VCaP (cell line): ENCODE measurements around the gene LRG1.

Source experiments
- H3K27ac ChIP-seq: fragments of 450-650 bp; 2 replicates; pipeline ENCODE4 v1.5.1; 2017
- TF ChIP-seq, protein P1 (sequence below): fragments of 450-650 bp; conservative IDR thresholded peaks from 2 replicates; pipeline ENCODE4 v1.5.1; 2017; ENCODE audit warnings: mild to moderate bottlenecking, moderate library complexity

Gene LRG1

DNA sequence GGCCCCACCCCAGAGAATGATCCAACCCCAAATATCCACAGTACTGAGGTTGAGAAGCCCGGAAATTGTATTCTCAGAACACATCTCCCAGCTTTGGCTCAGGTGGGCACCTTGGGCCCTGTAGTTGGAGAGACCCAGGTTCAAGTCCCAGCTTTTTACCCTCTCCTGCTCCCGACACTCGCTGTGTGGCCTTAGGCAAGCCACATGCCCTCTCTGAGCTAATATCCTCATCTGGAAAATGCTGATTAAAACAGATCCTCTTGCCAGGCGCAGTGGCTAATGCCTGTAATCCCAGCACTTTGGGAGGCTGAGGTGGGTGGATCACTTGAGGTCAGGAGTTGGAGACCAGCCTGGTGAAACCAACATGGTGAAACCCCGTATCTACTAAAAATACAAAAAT, 24.1 kb downstream of the LRG1 start:
- TF ChIP-seq, protein P1, sequence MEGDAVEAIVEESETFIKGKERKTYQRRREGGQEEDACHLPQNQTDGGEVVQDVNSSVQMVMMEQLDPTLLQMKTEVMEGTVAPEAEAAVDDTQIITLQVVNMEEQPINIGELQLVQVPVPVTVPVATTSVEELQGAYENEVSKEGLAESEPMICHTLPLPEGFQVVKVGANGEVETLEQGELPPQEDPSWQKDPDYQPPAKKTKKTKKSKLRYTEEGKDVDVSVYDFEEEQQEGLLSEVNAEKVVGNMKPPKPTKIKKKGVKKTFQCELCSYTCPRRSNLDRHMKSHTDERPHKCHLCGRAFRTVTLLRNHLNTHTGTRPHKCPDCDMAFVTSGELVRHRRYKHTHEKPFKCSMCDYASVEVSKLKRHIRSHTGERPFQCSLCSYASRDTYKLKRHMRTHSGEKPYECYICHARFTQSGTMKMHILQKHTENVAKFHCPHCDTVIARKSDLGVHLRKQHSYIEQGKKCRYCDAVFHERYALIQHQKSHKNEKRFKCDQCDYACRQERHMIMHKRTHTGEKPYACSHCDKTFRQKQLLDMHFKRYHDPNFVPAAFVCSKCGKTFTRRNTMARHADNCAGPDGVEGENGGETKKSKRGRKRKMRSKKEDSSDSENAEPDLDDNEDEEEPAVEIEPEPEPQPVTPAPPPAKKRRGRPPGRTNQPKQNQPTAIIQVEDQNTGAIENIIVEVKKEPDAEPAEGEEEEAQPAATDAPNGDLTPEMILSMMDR, result no peak
- H3K27ac ChIP-seq, result no peak overlapping the region

DNA sequence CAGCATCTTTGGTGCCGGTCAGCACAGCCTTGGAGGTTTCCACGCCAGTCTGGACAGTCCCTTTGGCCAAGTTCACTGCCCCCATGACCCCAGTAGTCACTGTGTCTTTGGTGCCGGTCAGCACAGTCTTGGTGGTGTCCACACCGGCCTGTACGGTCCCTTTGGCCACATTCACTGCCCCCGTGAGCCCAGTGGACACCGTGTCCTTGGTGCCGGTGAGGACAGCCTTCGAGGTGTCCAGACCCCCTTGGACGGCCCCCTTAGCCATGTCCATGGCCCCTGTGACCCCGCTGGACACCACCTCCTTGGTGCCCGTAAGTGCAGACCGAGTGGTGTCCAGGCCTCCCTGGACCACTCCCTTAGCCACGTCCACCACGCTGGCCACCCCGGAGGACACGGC, 26.6 kb downstream of the LRG1 start:
- H3K27ac ChIP-seq, result no peak overlapping the region
- TF ChIP-seq, protein P1, result no peak

DNA sequence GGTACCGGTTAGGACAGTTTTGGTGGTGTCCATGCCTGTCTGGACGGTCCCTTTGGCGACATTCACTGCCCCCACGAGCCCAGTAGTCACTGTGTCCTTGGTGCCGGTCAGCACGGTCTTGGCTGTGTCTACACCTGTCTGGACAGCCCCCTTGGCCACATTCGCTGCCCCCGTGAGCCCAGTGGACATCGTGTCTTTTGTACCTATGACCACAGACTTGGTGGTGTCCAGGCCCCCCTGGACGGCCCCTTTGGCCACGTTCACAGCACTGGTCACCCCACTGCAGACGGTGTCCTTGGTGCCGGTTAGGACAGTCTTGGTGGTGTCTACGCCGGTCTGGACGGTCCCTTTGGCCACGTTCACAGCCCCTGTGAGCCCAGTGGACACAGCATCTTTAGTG, 27.8 kb downstream of the LRG1 start:
- TF ChIP-seq, protein P1, result no peak
- no peak overlapping the region for H3K27ac ChIP-seq

DNA sequence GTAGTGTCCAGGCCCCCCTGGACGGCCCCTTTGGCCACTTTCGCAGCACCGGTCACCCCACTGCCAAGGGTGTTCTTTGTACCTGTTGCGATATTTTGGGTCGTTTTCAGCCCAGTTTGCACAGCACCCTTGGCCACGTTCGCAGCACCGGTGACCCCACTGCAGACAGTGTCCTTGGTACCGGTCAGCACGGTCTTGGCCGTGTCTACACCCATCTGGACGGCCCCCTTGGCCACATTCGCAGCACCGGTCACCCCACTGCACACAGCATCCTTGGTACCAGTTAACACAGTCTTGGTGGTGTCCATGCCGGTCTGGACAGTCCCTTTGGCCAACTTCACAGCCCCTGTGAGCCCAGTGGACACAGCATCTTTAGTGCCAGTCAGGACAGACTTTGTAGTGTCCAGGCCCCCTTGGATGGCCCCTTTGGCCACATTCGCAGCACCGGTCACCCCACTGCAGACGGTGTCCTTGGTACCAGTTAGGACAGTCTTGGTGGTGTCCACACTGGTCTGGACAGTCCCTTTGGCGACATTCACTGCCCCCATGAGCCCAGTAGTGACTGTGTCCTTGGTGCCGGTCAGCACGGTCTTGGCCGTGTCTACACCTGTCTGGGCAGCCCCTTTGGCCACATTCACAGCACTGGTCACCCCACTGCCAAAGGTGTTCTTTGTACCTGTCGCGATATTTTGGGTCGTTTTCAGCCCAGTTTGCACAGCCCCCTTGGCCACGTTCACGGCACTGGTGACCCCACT, 28.4 kb downstream of the LRG1 start:
- TF ChIP-seq, protein P1, result no peak
- no peak overlapping the region for H3K27ac ChIP-seq

DNA sequence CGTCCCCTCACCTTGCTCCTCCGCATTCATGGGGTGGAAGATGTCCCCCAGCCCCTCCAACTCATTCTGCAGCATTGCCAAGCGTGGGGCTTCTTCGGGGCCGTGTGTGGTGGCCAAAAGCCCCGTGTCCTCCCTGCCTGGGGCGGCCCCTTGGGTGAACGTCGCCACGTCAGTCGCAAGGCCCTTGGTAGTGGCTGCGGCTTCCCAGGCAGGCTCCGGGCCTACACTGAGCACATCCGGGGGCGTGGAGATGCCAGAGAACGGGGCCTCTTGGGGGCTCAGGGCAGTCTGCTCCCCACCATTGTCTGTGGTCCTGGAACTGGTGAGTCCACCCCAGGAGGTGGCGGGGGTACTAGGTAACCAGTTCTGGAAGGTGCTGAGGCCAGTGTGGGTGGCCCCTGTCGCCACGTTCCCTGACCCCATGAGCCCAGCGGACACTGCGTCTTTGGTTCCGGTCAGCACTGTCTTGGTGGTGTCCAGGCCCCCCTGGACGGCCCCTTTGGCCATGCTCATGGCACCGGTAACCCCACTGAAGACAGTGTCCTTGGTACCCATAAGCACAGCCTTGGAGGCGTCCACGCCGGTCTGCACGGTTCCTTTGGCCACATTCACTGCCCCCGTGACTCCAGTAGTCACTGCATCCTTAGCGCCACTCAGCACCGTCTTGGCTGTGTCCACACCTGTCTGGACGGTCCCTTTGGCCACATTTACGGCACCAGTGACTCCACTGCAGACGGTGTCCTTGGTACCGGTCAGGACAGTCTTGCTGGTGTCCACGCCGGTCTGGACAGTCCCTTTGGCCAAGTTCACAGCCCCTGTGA, 29.2 kb downstream of the LRG1 start:
- TF ChIP-seq, protein P1, result no peak

DNA sequence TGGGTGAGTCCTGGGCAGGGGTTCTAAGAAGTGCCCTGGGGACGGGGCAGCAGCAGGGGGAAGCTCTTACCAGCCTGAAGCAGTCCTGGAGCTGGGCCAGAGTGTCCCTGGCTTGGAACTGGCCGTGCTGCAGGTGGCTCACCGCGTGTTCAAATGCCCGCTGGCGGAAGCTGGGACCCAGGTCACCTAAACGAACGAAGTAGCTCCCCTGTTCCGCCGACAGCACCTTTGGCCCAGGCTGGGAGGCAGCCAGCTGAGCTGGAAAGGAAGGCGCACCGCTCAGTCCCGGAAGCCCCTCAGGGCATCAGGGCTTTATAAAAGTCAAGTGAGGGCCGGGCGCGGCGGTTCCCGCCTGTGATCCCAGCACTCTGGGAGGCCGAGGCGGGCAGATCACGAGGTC, 31.1 kb downstream of the LRG1 start:
- TF ChIP-seq, protein P1, result no peak
- H3K27ac ChIP-seq, result no peak overlapping the region

More for the DNA sequence above, 29.2 kb downstream of the LRG1 start:
- no peak overlapping the region for H3K27ac ChIP-seq

DNA sequence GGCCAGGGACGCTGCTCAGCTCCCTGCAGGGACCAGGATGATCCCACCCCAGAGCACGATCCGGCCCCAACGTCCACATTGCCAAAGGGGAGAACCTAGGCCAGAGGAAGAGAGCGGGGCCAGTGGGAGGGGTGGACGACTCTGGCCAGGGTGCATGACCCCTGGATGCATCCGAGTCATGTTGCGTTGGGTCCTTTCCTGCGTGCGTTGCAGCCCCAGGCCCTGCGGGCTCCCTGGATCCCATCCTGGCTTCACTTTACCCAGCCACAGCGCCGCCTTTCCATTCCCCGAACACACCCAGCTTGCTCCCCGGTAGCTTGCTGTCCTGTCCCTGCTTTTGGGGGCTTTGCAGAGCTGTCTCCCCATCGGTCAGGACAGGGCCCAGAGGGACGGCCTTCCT, 32.0 kb downstream of the LRG1 start:
- H3K27ac ChIP-seq, result no peak overlapping the region
- TF ChIP-seq, protein P1, result no peak
